K562 (cell line): Measurements from ENCODE around the gene TBX10. TPM values are rescaled to one million over a fixed set of nuclear protein-coding genes. Genes with fewer than 3 reads are reported as not detected.

Source experiments
- ATAC-seq: fragments of 200-7000 bp; cut with Tn5 transposase; 3 replicates; pipeline ENCODE4 v1.9.1; 2020; ENCODE audit warnings: moderate library complexity
- BruUV-seq: library from RNA; stranded (reverse); fragments of 400-500 nt; replicated peaks from 2 replicates; lab custom pipeline; 2021; lab: Mats Ljungman, UMichigan
- CTCF ChIA-PET: fragments of 300-600 bp; formaldehyde crosslinking; extraction: SDS; loops from one replicate; lab custom pipeline; 2021; ENCODE audit warnings: low intra/inter-chr PET ratio; lab: Yijun Ruan, JAX
- POLR2A ChIA-PET: fragments of 300-600, 350-650 bp; sonication (Branson Sonifier 250); formaldehyde crosslinking; extraction: SDS; loops from one replicate; lab custom pipeline; 2021; ENCODE audit warnings: antibody characterized with exemption, inconsistent platforms; lab: Yijun Ruan, JAX
- DNase-seq, 4 experiments: peaks; one replicate each; pipeline versions ENCODE4 v3.0.0 to v3.0.0-alpha.2; 2011 to 2018; ENCODE audit warnings: low spot score in 3 of 4, mixed read lengths in 3 of 4; ENCODE audit errors: extremely low read depth in 1 of 4
- FAIRE-seq: peaks from 2 replicates; lab custom pipeline; 2011; peaks lifted over from hg19 to GRCh38; lab: Jason Lieb, UNC
- H2AFZ ChIP-seq: 2 replicates; pipeline ENCODE4 v1.6.0; 2011; ENCODE audit warnings: low read depth, low read length, control low read depth, inconsistent platforms
- H3K27ac ChIP-seq: fragments of 200-600 bp; 3 replicates; pipeline ENCODE4 v1.8.0; 2011; ENCODE audit warnings: low read depth, mild to moderate bottlenecking, control low read depth, inconsistent platforms, low read length, moderate library complexity, mixed read lengths; ENCODE audit errors: extremely low read depth
- H3K27me3 ChIP-seq, 2 experiments: fragments of 300-600 bp in 1 of 2; 2 replicates in 1 of 2; 3 replicates in 1 of 2; pipeline versions ENCODE4 v1.6.0 to v1.8.0; 2011; ENCODE audit warnings: inconsistent platforms in 2 of 2, low read length in 2 of 2, mild to moderate bottlenecking in 1 of 2, mixed read lengths in 1 of 2, moderate library complexity in 1 of 2; ENCODE audit not compliant: control insufficient read depth in 2 of 2, insufficient read depth in 2 of 2
- H3K36me3 ChIP-seq: fragments of 300-600 bp; 3 replicates; pipeline ENCODE4 v1.8.0; 2011; ENCODE audit warnings: mild to moderate bottlenecking, low read length, inconsistent platforms; ENCODE audit not compliant: control insufficient read depth, insufficient read depth
- H3K4me1 ChIP-seq, 2 experiments: fragments of 200-600 bp in 1 of 2; replicated peaks in 1 of 2; 2 replicates in 1 of 2; 3 replicates in 1 of 2; pipeline versions ENCODE4 v1.5.1 to v1.8.0; 2011; ENCODE audit warnings: inconsistent platforms in 2 of 2, low read length in 2 of 2, mild to moderate bottlenecking in 1 of 2, mixed read lengths in 1 of 2, moderate library complexity in 1 of 2; ENCODE audit not compliant: control insufficient read depth in 2 of 2, insufficient read depth in 2 of 2
- H3K4me2 ChIP-seq: 2 replicates; pipeline ENCODE4 v1.6.1; 2011; ENCODE audit warnings: low read length, control low read depth, inconsistent platforms, mixed read lengths; ENCODE audit not compliant: insufficient read depth
- H3K4me3 ChIP-seq: fragments of 200-600 bp; sonication (generic), shearing (Covaris generic); 2 replicates; pipeline ENCODE4 v1.5.1; 2016; ENCODE audit warnings: control low read depth, inconsistent platforms
- H3K79me2 ChIP-seq: fragments of 200-600 bp; 3 replicates; pipeline ENCODE4 v1.8.0; 2011; ENCODE audit warnings: low read length, inconsistent platforms; ENCODE audit not compliant: control insufficient read depth, insufficient read depth
- H3K9ac ChIP-seq, 2 experiments: 2 replicates each; pipeline versions ENCODE4 v1.6.0 to v1.6.1; 2011; ENCODE audit warnings: low read depth in 2 of 2, low read length in 2 of 2, control low read depth in 1 of 2, inconsistent platforms in 1 of 2, mild to moderate bottlenecking in 1 of 2, mixed read lengths in 1 of 2; ENCODE audit not compliant: insufficient read depth in 1 of 2
- H3K9me1 ChIP-seq: one replicate; pipeline ENCODE4 v1.6.0; 2011; ENCODE audit warnings: inconsistent platforms, mild to moderate bottlenecking, low read length, moderate library complexity; ENCODE audit not compliant: control insufficient read depth, insufficient read depth
- H3K9me3 ChIP-seq: replicated peaks from 2 replicates; pipeline ENCODE4 v1.5.1; 2011; ENCODE audit warnings: low read depth, low read length, inconsistent platforms; ENCODE audit not compliant: control insufficient read depth, insufficient read depth
- H4K20me1 ChIP-seq: replicated peaks from 2 replicates; pipeline ENCODE4 v1.6.1; 2011; ENCODE audit warnings: low read length, inconsistent platforms, mixed read lengths; ENCODE audit not compliant: control insufficient read depth, insufficient read depth
- CHAMP1 ChIP-seq: fragments of 450-650 bp; IDR thresholded peaks from 2 replicates; pipeline ENCODE4 v1.6.1; 2016; ENCODE audit warnings: mild to moderate bottlenecking
- E2F3 ChIP-seq: fragments of 250-450 bp; sonication (Bioruptor Pico); IDR thresholded peaks from 2 replicates; pipeline ENCODE4 v1.4.0; 2020; ENCODE audit warnings: mild to moderate bottlenecking
- HNRNPLL ChIP-seq: fragments of 200-400 bp; formaldehyde crosslinking; IDR thresholded peaks from 2 replicates; pipeline ENCODE4 v1.6.1; 2017; ENCODE audit warnings: low read length, low read depth, mild to moderate bottlenecking; ENCODE audit not compliant: poor library complexity, severe bottlenecking
- NFE2L1 ChIP-seq: fragments of 450-650 bp; IDR thresholded peaks from 2 replicates; pipeline ENCODE4 v1.6.1; 2016; ENCODE audit warnings: missing genetic modification characterization, low read depth, mild to moderate bottlenecking, missing compliant biosample characterization, moderate library complexity, borderline replicate concordance
- SRSF3 ChIP-seq: fragments of 200-400 bp; formaldehyde crosslinking; IDR thresholded peaks from 2 replicates; pipeline ENCODE4 v1.6.1; 2016; ENCODE audit warnings: mild to moderate bottlenecking, low read length, moderate library complexity; ENCODE audit not compliant: insufficient read depth
- TFAM ChIP-seq: fragments of 250-450 bp; sonication (Bioruptor Pico); conservative IDR thresholded peaks from 2 replicates; pipeline ENCODE4 v1.5.0; 2021; ENCODE audit warnings: mild to moderate bottlenecking, moderate library complexity
- U2AF2 ChIP-seq: fragments of 200-400 bp; formaldehyde crosslinking; optimal IDR thresholded peaks from 2 replicates; pipeline ENCODE3; 2017; ENCODE audit warnings: low read depth, mild to moderate bottlenecking, low read length
- USF2 ChIP-seq: sonication (generic); formaldehyde crosslinking; IDR thresholded peaks from 2 replicates; pipeline ENCODE4 v1.5.0; 2020; ENCODE audit warnings: missing genetic modification reagents
- WGBS: fragments of 100-300 bp; shearing (Covaris generic); methylation state at CpG from one replicate; pipeline ENCODE4 v1.1.6; 2016; ENCODE audit warnings: low coverage, mixed read lengths; ENCODE audit not compliant: insufficient coverage; ENCODE audit errors: missing lambda C conversion rate; 5-methylcytosine and 5-hydroxymethylcytosine counted together
- in situ Hi-C: fragments of 300-500 bp; cut with MboI; formaldehyde crosslinking; loops from 4 replicates; pipeline ENCODE4 v1.15.0; 2018; ENCODE audit warnings: inconsistent platforms, mixed read lengths
- intact Hi-C: fragments of 100-400 bp; cut with micrococcal nuclease; formaldehyde crosslinking; loops from 2 replicates; pipeline ENCODE4 v1.14.2; 2022
- polyA plus RNA-seq, 8 experiments: library from polyadenylated mRNA; depleted of rRNA in 4 of 8; stranded (reverse) in 5 of 8; unstranded in 3 of 8; fragments of >200 nt; fragmentation: Nextera tagmentation in 2 of 8; fragmentation: Illumina TruSeq in 1 of 8; extraction: Ambion mirVana in 2 of 8; extraction: Trizol in 1 of 8; gene quantifications; 2 replicates each; pipeline versions ENCODE4 v1.2.1 to v1.2.3, GENCODE V29; 2011 to 2014; ENCODE audit warnings: inconsistent platforms in 1 of 8, missing spikeins in 1 of 8
- total RNA-seq, 7 experiments: library from RNA; depleted of rRNA in 6 of 7; stranded (reverse); fragments of >200 nt in 6 of 7; fragmentation: Illumina TruSeq in 2 of 7; extraction: Trizol in 2 of 7; gene quantifications; 2 replicates each; pipeline versions ENCODE4 v1.2.1 to v1.2.3, GENCODE V29; 2011 to 2021; ENCODE audit warnings: low replicate concordance in 1 of 7

TBX10 gene
- total and polyA plus RNA-seq, 9 of the 15 experiments (the other 6 are each of a cell fraction or from before 2014, with no cell fraction given), result not detected

DNA sequence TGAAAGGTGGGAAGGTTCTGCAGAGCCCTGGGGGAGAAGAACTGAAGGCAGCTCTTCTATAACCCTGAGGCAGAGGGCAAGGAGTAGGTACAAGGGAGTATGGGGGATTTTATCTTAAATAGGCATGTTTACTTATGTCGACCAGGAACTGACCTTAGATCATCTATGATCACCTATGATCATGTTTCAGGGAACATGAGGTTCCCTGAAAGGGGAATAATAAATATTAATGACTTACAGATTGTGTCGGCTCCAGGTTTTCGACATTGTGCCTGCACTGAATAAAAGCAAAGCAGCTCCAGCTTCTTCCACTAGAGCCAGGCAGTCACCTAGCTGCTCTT is 46.0 kb downstream of the TBX10 start:
- CTCF ChIA-PET, result no interaction called here
- Histone ChIP-seq H3K9ac (peak overlapping the region in 1 of 2 experiments; percentile 73; a peak in 2 of 4 replicates), H3K9me1 (no peaks in the 10 kb centered on the region), H3K36me3 (no peaks in the 10 kb centered on the region), H3K79me2 (no peaks in the 10 kb centered on the region), H2AFZ (peak overlapping the region; percentile 36; the same call in 1 of the 2 replicates), H3K4me2 (no peak overlapping the region), H3K4me1 (peaks cover 0 to 14% of the 10 kb centered on the region in 2 experiments; a peak in 4 of 5 replicates), H4K20me1 (no peaks in the 10 kb centered on the region), H3K9me3 (peaks cover 4% of the 10 kb centered on the region; the same call in 1 of the 2 replicates), H3K4me3 (no peak overlapping the region), H3K27me3 (no peaks in the 10 kb centered on the region), H3K27ac (no peak overlapping the region)
- TF ChIP-seq CHAMP1 (no peak), SRSF3 (no peak), U2AF2 (no peak), USF2 (CRISPR knock-in tag) (no peak), E2F3 (CRISPR knock-in tag) (no peak), HNRNPLL (no peak), NFE2L1 (tag) (no peak), TFAM (CRISPR knock-in tag) (no peak)
- ATAC-seq (no peak), DNase-seq (no peak), FAIRE-seq (no peak)
- POLR2A ChIA-PET, result interaction anchor here (0.6 to 2.1 kb wide), 5 partner anchors 9 to 38 kb away, joined by 3 to 9 read pairs (median 3); partner anchors contain the start of genes GSTP1 and NUDT8
- intact Hi-C loops (no loop called here), in situ Hi-C loops (no loop called here)
- 60% methylated on average over 3 of the region's 3 CpGs for WGBS
- BruUV-seq, result no TSS peak
